PC-9 (cell line): ENCODE results near the gene TNIK.

ENCODE experiments used
- CTCF ChIP-seq: fragments of 200-600 bp; sonication (generic); conservative IDR thresholded peaks from 2 replicates; pipeline ENCODE4 v1.6.1; 2017; ENCODE audit warnings: mixed run types, antibody characterized with exemption, mild to moderate bottlenecking, moderate library complexity
- EZH2 ChIP-seq: fragments of 200-600 bp; sonication (generic); IDR thresholded peaks from 2 replicates; pipeline ENCODE4 v1.8.0; 2017; ENCODE audit warnings: antibody characterized with exemption, low read depth

DNA sequence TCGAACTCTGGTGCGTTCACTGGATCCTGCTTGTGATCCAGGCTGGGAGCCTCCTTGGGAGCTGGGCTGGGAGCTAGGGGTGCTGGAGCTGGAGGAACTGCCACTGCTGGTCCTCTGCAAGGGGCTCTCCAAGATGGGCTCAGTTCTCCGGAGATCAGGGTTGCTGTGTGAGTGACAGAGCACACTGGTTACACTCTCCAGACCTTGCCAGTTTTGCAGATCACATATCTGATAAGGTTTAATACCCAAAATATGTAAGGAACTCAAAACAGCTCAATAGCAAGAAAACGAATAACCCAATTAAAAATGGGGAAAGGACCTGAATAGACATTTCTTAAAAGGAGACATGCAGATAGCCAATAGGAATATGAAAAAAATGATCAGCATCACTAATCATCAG is 349.5 kb downstream of the TNIK start:
- TF ChIP-seq CTCF = no peak
- no peak for TF ChIP-seq EZH2
